Suprapubic skin (tissue), 4 donors: ENCODE data around the gene ADAMTS12.

Source experiments
- CTCF ChIP-seq, 2 donors: fragments of 200-600 bp in 1 of 2; fragments of 450-650 bp in 1 of 2; sonication (generic) in 1 of 2; IDR thresholded peaks; one replicate each; pipeline ENCODE4 v1.5.1; 2016 to 2019; ENCODE audit warnings: antibody characterized with exemption in 2 of 2, mild to moderate bottlenecking in 1 of 2, moderate library complexity in 1 of 2
- EP300 ChIP-seq: sonication (generic); formaldehyde crosslinking; IDR thresholded peaks from one replicate; pipeline ENCODE4 v1.6.1; 2017; ENCODE audit warnings: antibody characterized with exemption
- POLR2A ChIP-seq, 2 donors: fragments of 450-650 bp; IDR thresholded peaks; one replicate each; pipeline ENCODE4 v1.6.1; 2017; ENCODE audit warnings: antibody characterized with exemption in 2 of 2, mild to moderate bottlenecking in 2 of 2, moderate library complexity in 2 of 2
- POLR2AphosphoS5 ChIP-seq, 3 donors: sonication (generic); formaldehyde crosslinking; IDR thresholded peaks; one replicate each; pipeline ENCODE4 v1.6.1; 2017; ENCODE audit warnings: antibody characterized with exemption in 3 of 3

GRCh38 chr5:33938507-33938796 is 46.7 kb upstream of the ADAMTS12 start:
- TF ChIP-seq POLR2A (IDR thresholded peaks at IDR 0.05) (no peak), CTCF (IDR thresholded peaks at IDR 0.05) (no peak), POLR2AphosphoS5 (IDR thresholded peaks at IDR 0.05) (no peak), EP300 (no peak)
